MV-4-11 (cell line): ENCODE measurements around the gene RFPL1.
A peak's percentile ranks its signal among the peaks of the same experiment; 100 is the strongest.

Experiments used
- DNase-seq: peaks from one replicate; lab custom pipeline; 2025; lab: John Stamatoyannopoulos, UW

Gene RFPL1

DNA sequence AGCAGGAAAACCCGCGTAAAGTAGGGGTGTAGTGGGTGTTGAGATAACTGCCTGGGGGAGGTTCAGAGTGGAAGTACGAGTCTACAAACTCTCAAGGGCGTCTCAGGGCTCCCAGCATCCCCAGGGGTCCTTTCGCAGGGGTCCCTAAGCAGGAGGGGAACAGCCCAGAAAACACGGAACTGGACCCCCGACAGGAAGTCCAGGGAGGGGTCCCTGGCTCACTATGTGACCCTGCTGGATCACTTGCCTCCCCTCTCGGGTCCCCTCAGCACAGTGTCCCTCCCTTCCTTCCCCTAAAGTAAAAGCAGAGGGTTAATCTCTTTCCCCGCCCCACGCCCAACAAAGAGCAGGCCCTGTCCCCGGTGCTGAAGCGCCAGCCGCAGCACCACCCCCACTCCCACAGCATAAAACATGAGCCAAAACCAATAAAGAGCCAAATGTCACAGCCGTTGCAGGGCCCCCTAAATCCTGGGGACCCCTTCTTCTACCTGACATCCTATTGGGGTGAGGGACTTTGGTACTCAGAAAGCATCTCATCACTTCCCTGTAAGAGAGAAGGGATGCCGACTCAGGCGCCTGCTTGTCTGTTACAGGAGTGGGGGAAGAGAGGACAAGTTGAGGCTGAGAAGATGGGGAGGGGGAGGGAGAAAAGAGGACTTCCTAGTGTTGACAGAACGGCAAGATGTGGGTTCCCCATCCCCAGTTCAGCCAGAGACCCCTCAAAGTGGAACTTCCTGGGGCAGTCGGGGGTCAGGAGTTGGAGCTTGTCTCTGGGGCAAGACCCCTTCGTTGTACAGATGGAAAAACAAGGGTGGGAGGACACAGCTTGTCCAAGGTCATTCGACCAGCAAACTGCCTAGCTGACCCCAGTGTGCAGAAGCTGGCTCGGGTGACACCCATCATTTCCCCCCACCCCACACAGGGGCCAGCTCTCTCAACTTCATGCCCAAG lies 40.2 kb downstream of the RFPL1 start:
- DNase-seq = no peak

DNA sequence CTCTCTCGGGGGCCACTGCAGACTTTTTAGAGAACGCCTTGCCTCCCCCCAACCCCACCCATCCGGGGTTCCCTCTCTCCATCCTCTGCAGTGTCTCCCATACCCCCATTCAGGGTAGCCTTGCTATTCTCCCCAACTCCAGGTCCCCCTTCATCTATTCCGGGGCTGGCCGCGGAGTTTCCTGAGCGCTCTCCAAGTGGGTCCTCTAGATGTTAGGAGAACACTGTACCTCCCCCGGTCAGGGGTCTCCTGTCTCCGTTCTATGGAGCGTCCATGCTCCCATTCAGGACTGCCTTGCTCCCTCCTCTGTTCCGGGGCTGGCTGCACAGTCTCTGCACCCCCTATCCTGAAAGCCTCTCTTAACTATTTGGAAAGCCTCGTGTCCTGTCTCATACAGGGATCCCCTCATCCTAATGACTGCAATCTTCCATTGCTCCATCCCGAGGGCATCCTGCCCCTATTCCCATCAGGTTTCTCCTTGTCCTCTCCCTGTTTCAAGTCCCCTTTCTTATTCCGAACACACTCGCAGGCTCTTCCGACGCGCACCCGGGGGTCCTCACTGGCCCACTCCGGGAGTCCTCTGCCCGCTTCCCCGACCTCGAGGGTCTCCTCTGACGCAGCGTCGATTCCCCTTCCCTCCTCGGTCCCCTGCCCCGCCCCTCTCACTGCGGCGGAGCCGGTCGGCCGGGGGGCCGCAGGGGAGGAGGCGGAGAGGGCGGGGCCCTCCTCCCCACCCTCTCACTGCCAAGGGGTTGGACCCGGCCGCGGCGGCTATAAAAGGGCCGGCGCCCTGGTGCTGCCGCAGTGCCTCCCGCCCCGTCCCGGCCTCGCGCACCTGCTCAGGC lies 41.3 kb downstream of the RFPL1 start, which contains the start of gene NEFH:
Gene NEFH, plus strand, starts transcription at position 802 of the 845 bp plus-strand sequence. CDS start 45 bp downstream, outside the sequence.
- DNase-seq = no peak

DNA sequence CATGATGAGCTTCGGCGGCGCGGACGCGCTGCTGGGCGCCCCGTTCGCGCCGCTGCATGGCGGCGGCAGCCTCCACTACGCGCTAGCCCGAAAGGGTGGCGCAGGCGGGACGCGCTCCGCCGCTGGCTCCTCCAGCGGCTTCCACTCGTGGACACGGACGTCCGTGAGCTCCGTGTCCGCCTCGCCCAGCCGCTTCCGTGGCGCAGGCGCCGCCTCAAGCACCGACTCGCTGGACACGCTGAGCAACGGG lies 41.8 kb downstream of the RFPL1 start:
- DNase-seq = no peak

DNA sequence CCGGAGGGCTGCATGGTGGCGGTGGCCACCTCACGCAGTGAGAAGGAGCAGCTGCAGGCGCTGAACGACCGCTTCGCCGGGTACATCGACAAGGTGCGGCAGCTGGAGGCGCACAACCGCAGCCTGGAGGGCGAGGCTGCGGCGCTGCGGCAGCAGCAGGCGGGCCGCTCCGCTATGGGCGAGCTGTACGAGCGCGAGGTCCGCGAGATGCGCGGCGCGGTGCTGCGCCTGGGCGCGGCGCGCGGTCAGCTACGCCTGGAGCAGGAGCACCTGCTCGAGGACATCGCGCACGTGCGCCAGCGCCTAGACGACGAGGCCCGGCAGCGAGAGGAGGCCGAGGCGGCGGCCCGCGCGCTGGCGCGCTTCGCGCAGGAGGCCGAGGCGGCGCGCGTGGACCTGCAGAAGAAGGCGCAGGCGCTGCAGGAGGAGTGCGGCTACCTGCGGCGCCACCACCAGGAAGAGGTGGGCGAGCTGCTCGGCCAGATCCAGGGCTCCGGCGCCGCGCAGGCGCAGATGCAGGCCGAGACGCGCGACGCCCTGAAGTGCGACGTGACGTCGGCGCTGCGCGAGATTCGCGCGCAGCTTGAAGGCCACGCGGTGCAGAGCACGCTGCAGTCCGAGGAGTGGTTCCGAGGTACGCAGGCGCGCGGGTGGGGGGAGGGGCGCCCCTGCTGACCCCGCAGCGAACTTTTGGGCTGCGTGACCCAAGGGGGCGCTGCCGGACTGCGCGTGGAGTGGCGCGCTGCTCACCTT lies 42.3 kb downstream of the RFPL1 start:
- DNase-seq = peak; percentile 83

DNA sequence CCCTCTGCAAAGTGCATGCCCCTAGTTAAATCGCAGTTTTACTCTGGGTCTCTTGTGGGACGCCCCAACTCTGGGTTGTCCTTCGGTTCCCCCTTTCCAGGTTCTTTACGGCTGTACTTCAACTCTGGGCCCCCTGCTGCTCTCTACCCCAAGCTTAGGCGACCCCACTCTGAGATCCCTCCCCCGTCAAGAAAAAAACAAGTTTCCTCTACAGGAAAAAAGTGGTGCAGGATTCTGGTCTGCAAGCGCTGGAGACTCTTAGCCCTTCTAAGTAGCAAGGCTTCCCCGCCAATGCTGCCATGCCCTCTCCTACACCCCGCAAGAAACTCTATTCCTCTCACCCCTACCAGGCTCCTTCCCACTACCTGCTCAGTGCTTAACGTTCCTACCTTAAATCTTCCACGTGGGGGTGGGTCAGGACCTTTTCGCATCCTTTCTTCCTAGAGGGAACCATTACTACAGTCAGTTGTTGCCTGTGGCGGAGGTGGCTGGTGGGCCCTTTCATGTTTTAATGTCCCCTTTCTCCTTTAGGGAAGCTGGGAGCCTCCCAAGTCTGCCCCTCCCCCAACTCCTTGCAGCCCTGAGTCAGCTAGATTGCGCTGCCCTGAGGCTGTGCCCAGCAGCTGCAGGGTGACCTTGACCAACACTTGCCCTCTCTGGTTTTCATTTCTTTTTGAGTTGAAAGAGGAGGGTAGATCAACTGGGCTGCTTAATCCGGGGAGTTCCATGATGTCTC lies 43.0 kb downstream of the RFPL1 start:
- no peak for DNase-seq

DNA sequence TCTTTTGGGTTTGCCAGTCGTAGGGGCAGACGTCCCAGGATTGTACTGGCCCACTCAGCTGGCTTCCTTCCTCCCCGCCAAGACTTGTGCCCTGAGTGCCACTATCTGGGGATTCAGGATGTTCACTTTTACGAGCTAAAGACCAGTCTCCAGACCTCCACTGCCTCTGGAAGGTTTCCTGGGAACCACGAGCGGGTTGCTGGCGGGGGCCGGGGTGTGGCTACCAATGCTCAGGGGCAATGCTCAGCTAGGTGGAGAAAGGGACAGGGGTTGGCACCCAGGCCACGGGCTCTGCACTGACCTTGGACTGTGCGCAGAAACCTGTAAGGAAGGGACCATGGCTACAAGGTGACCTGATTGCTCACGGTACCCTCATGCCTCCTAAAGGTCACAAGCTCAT lies 43.9 kb downstream of the RFPL1 start:
- no peak for DNase-seq

DNA sequence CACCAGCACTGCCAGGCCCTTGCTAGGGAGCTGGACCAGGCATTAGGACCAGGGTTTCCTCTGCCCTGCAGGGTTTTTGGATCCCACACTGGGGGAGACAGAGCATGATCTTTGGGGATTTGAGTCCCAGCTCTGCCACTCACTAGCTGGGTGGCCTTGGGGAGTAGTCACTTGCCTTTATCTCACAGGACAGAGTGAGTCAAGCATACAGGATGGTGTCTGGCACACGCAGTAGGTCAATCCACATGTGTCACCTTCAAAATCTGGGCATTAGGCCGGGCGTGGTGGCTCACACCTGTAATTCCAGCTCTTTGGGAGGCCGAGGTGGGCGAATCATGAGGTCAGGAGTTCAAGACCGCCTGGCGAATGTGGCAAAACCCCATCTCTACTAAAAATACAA lies 44.3 kb downstream of the RFPL1 start:
- DNase-seq = no peak

DNA sequence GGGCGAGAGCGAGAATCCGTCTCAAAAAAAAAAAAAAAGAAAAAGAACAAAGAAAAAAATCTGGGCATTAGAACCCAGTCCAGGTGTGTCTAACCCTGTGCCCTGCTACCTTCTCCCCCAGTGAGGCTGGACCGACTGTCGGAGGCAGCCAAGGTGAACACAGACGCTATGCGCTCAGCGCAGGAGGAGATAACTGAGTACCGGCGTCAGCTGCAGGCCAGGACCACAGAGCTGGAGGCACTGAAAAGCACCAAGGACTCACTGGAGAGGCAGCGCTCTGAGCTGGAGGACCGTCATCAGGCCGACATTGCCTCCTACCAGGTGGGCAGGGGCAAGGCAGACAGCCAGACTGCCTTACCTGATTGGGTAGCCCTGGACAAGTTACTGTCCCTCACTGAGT lies 44.9 kb downstream of the RFPL1 start:
- no peak for DNase-seq

DNA sequence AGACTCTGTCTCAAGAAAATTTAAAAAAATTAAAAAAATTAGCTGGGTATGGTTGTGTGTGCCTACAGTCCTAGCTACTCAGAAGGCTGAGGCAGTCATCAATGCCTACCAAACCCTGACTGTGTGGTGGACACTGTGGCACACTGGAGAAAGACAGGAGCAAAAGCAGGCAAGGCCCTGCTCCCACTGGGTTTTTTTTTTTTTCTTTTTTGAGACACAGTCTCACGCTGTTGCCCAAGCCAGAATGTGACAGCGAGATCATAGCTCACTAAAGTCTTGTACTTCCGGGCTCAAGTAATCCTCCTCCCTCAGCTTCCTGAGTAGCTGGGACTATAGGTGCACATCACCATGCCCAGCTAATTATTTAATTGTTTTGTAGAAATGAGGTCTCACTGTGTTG lies 46.3 kb downstream of the RFPL1 start:
- no peak for DNase-seq

DNA sequence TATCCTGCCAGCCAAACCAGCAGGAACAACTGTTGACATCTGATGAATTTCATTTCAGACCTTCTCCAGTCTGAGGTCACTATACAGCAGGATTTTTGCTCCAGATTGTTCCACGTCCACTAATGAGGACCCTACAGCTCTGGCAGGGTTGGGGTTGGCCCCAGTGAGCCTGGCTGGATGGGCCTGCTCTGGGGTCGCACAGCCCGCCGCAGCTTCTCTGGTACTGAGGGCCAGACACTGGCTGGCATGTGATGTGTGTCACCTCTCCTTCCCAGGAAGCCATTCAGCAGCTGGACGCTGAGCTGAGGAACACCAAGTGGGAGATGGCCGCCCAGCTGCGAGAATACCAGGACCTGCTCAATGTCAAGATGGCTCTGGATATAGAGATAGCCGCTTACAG lies 47.1 kb downstream of the RFPL1 start:
- no peak for DNase-seq

DNA sequence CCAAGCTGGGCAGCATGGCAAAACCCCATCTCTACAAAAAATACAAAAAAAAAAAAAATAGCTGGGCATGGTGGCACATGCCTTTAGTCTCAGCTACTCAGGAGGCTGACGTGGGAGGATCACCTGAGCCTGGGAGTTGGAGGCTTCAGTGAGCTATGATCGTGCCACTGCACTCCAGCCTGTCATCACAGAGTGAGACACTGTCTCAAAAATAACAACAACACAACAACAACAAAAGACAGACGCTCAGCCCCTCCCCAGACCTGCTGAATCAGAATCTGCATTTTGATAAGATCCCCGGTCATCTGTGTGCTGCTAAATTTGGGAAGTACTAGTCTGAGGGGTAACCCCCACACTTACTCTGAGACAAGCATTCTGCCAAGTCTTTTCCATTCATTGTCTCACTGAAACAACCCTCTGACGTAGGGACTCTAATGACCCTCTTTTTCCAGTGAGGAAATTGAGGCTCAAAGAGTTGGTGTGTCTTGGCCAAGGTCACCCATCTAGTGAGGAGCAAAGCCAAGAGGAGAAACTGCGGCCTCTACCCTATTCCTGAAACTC lies 49.1 kb downstream of the RFPL1 start:
- no peak for DNase-seq

DNA sequence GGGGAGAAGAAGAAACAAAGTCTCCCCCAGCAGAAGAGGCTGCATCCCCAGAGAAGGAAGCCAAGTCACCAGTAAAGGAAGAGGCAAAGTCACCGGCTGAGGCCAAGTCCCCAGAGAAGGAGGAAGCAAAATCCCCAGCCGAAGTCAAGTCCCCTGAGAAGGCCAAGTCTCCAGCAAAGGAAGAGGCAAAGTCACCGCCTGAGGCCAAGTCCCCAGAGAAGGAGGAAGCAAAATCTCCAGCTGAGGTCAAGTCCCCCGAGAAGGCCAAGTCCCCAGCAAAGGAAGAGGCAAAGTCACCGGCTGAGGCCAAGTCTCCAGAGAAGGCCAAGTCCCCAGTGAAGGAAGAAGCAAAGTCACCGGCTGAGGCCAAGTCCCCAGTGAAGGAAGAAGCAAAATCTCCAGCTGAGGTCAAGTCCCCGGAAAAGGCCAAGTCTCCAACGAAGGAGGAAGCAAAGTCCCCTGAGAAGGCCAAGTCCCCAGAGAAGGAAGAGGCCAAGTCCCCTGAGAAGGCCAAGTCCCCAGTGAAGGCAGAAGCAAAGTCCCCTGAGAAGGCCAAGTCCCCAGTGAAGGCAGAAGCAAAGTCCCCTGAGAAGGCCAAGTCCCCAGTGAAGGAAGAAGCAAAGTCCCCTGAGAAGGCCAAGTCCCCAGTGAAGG lies 50.9 kb downstream of the RFPL1 start:
- DNase-seq = peak; percentile 79

DNA sequence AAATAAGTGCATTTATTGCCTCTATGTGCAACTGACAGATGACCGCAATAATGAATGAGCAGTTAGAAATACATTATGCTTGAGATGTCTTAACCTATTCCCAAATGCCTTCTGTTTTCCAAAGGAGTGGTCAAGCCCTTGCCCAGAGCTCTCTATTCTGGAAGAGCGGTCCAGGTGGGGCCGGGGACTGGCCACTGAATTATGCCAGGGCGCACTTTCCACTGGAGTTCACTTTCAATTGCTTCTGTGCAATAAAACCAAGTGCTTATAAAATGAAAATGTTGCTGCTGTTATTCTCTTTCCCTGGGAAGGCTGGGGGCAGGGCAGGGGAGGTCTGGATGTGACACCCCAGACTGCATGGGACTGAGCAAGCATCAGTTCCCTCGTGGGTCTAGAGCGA lies 52.6 kb downstream of the RFPL1 start:
- DNase-seq = no peak
